ENCODE data around the gene SERPINA9. TPM values are rescaled to one million over a fixed set of nuclear protein-coding genes. Genes with fewer than 3 reads are reported as not detected.
"Not testable (repeated sequence)": the region's sequence is repeated elsewhere in the genome, so short reads cannot be mapped to it uniquely, and the experiment has no call there.

The SERPINA9 gene
- total RNA-seq, 1 donor from 2014 or later = not detected

GRCh38 chr14:94489336-94489735, 13.3 kb upstream of the SERPINA9 start:
- no peak overlapping the region for H3K4me3 ChIP-seq (ENCODE audit: low read depth, low read length)
- TF ChIP-seq CTCF (conservative IDR thresholded peaks at IDR 0.05; ENCODE audit: low read depth, low read length) = no peak
- no peak for DNase-seq (ENCODE audit: low read depth)

DNA sequence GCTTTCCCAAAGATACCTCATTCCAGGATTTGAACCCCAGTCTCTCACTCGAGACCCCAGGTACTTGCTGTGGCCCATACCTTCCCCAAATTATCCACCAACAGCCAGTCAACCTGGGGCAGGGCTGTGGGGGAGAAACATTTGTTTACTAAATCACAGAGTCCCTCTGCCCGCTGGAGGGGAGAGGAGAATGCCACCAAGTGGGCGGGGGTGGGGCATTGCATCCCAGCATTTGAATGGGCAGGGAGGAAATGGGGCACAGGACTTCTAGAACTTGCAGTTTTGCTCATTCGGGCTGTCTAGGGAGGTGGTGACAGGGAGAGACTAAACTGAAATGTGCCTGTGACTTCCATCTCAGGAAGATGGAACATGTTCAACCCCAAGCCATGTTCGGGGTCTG, 10.9 kb upstream of the SERPINA9 start:
- no peak for DNase-seq (ENCODE audit: low read depth)
- no peak overlapping the region for H3K4me3 ChIP-seq (ENCODE audit: low read depth, low read length)
- no peak for TF ChIP-seq CTCF (conservative IDR thresholded peaks at IDR 0.05; ENCODE audit: low read depth, low read length)

- peak; percentile 99 for TF ChIP-seq CTCF (conservative IDR thresholded peaks at IDR 0.05; ENCODE audit: low read depth, low read length)
- no peak for DNase-seq (ENCODE audit: low read depth)
- H3K4me3 ChIP-seq (ENCODE audit: low read depth, low read length) = peak overlapping the region; percentile 20
These were observed 10.2 kb upstream of the SERPINA9 start for GRCh38 chr14:94485944-94486841.

DNA sequence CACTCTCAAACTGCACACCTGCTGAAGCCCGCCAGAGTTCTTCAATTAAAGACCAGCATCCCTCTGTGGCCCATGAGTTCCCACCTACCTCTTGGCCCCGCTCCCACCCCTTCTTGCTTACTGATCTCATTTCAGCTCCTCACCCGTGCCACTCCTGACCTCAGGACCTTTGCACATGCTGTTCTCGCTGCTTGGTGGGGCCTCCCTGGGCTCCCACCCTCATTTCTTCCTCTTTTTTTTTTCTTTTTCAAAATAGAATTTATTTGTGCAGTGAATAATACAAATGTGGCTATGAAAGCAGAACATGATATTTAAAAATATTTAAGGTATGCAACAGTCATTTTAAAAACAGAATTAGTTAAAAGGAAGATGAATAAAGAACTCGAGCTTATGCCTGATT, 8.5 kb upstream of the SERPINA9 start:
- no peak for DNase-seq (ENCODE audit: low read depth)
- H3K4me3 ChIP-seq (ENCODE audit: low read depth, low read length) = no peak overlapping the region
- TF ChIP-seq CTCF (conservative IDR thresholded peaks at IDR 0.05; ENCODE audit: low read depth, low read length) = no peak

- no peak for DNase-seq (ENCODE audit: low read depth)
These were observed 7.8 kb upstream of the SERPINA9 start for GRCh38 chr14:94483729-94484275.

GRCh38 chr14:94483071-94483451, 7.1 kb upstream of the SERPINA9 start:
- no peak for TF ChIP-seq CTCF (conservative IDR thresholded peaks at IDR 0.05; ENCODE audit: low read depth, low read length)
- DNase-seq (ENCODE audit: low read depth) = no peak
- H3K4me3 ChIP-seq (ENCODE audit: low read depth, low read length) = no peak overlapping the region

More at GRCh38 chr14:94483729-94484275, 7.8 kb upstream of the SERPINA9 start:
- no peak overlapping the region for H3K4me3 ChIP-seq (ENCODE audit: low read depth, low read length)
- TF ChIP-seq CTCF (conservative IDR thresholded peaks at IDR 0.05; ENCODE audit: low read depth, low read length) = no peak

- not testable (repeated sequence) for DNase-seq (ENCODE audit: low read depth); H3K4me3 ChIP-seq (ENCODE audit: low read depth, low read length)
These were observed 6.4 kb upstream of the SERPINA9 start for GRCh38 chr14:94482132-94483070.

Data from epithelial cell of proximal tubule (primary cell).